Tibial nerve (tissue), 4 donors: ENCODE results near the gene ZFP30. TPM values are rescaled to one million over a fixed set of nuclear protein-coding genes. Genes with fewer than 3 reads are reported as not detected.
A peak's percentile ranks its signal among the peaks of the same experiment; 100 is the strongest.

Source experiments
- DNase-seq, 2 donors: peaks; one replicate each; pipeline ENCODE4 v3.0.0-alpha.2; 2019; ENCODE audit warnings: low spot score in 2 of 2
- H3K27ac ChIP-seq, 4 donors: fragments of 200-600 bp; sonication (generic) in 3 of 4; one replicate each; pipeline ENCODE4 v1.5.1; 2017 to 2019; ENCODE audit warnings: mild to moderate bottlenecking in 1 of 4
- H3K27me3 ChIP-seq, 2 donors: fragments of 200-600 bp; sonication (generic) in 1 of 2; one replicate each; pipeline versions ENCODE4 v1.5.1 to v1.6.0; 2017 to 2019
- H3K36me3 ChIP-seq, 3 donors: fragments of 200-600 bp; sonication (generic); one replicate each; pipeline ENCODE4 v1.5.1; 2018 to 2019
- H3K4me1 ChIP-seq, 4 donors: fragments of 200-600 bp; sonication (generic) in 3 of 4; one replicate each; pipeline ENCODE4 v1.5.1; 2017 to 2019
- H3K4me3 ChIP-seq, 4 donors: fragments of 200-600 bp; sonication (generic) in 3 of 4; one replicate each; pipeline ENCODE4 v1.5.1; 2017 to 2019; ENCODE audit warnings: mild to moderate bottlenecking in 1 of 4, moderate library complexity in 1 of 4
- H3K9me3 ChIP-seq, 4 donors: fragments of 200-600 bp; sonication (generic) in 3 of 4; one replicate each; pipeline ENCODE4 v1.5.1; 2017 to 2019
- EP300 ChIP-seq, 2 donors: sonication (generic); formaldehyde crosslinking; IDR thresholded peaks; one replicate each; pipeline ENCODE4 v1.6.1; 2017; ENCODE audit warnings: antibody characterized with exemption in 2 of 2, mild to moderate bottlenecking in 1 of 2
- POLR2A ChIP-seq, 2 donors: fragments of 450-650 bp; IDR thresholded peaks; one replicate each; pipeline ENCODE4 v1.6.1; 2017; ENCODE audit warnings: antibody characterized with exemption in 2 of 2, mild to moderate bottlenecking in 2 of 2, moderate library complexity in 2 of 2
- WGBS, 2 donors: methylation state at CpG; one replicate each; pipeline ENCODE4 v1.1.5; 2018; 5-methylcytosine and 5-hydroxymethylcytosine counted together
- total RNA-seq, 4 donors: library from RNA; depleted of rRNA; stranded (reverse); fragments of >200 nt; gene quantifications; one replicate each; pipeline ENCODE4 v1.1.0, GENCODE V29; 2016
- TF ChIP-seq, protein P1 (sequence below), 5 experiments: fragments of 200-600 bp in 3 of 5; fragments of 450-650 bp in 2 of 5; sonication (generic) in 3 of 5; IDR thresholded peaks; one replicate each; pipeline ENCODE4 v1.5.1; 2016 to 2019; ENCODE audit warnings: antibody characterized with exemption in 5 of 5, mild to moderate bottlenecking in 3 of 5, moderate library complexity in 2 of 5

The ZFP30 gene
- total RNA-seq, 4 donors from 2014 or later: 10.2 to 40.6 (median 16.9) TPM

DNA sequence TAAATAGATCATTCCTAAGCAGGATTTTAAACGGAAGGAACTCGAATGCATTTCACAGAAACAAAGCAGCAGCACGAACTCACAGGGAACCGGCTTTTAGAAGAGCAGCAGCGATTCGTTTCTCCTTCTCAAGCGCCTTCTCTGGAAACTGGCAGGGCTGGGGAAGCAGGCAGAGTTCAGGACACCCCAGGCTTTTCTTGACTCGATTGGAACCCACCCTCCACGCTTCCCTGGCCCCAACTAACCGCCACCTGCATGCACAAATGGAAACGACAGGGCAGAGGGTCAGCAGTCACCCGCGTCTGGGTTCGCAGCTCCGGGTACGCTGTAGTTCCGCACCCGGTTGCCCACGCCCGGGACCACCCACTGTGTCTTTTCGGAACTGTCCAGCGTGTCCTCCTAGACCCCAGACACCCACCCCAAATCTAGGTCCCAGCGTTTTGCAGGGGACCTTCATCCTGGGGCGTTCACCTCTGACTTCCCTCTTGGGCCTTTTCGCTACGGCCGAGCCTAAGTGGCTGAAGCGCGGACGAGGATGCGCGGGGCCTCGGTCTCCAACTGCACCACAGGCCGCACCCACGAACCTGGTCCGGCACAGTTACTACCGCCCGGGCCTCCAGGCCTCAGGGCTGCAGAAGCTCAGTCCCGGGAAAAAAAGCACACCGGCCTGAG lies 500 bp downstream of the ZFP30 start:
- peaks cover 0 to 10% (median 1%) of the 10 kb centered on the region in 4 donors for H3K9me3 ChIP-seq
- peaks cover 0 to 31% (median 11%) of the 10 kb centered on the region in 4 donors for H3K4me1 ChIP-seq
- H3K27me3 ChIP-seq: no peaks in the 10 kb centered on the region
- WGBS, 2 donors: 0% methylated on average over 40 of the region's 40 CpGs
- TF ChIP-seq, protein P1, sequence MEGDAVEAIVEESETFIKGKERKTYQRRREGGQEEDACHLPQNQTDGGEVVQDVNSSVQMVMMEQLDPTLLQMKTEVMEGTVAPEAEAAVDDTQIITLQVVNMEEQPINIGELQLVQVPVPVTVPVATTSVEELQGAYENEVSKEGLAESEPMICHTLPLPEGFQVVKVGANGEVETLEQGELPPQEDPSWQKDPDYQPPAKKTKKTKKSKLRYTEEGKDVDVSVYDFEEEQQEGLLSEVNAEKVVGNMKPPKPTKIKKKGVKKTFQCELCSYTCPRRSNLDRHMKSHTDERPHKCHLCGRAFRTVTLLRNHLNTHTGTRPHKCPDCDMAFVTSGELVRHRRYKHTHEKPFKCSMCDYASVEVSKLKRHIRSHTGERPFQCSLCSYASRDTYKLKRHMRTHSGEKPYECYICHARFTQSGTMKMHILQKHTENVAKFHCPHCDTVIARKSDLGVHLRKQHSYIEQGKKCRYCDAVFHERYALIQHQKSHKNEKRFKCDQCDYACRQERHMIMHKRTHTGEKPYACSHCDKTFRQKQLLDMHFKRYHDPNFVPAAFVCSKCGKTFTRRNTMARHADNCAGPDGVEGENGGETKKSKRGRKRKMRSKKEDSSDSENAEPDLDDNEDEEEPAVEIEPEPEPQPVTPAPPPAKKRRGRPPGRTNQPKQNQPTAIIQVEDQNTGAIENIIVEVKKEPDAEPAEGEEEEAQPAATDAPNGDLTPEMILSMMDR (IDR thresholded peaks at IDR 0.05): no peak
- TF ChIP-seq POLR2A (IDR thresholded peaks at IDR 0.05): no peak
- no peak for TF ChIP-seq EP300 (IDR thresholded peaks at IDR 0.05)
- peak in 1 of 2 donors; percentile 4 for DNase-seq
- H3K4me3 ChIP-seq: peak overlapping the region; percentile 47 to 94 (median 82)
- H3K36me3 ChIP-seq: peaks cover 0 to 15% (median 0%) of the 10 kb centered on the region in 3 donors
- H3K27ac ChIP-seq: peak overlapping the region; percentile 81 to 94 (median 85)

DNA sequence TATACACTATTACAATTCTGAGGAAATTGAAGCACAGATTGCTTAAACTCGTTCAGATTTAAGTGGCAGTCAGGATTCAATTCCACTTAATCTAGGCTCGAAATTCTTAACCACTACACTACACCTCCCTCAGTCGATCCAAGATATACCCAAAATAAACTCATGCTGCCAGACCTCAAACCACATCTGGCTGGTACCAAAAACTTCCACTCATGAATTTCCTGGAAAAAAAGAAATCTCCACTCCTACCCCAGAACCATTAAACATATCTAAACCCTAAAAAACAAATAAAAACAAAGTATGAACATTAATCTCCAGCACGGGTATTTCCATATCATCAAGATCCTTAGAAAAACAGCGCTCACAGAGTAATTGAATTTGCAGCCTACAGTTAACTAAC lies 1.1 kb downstream of the ZFP30 start:
- Histone ChIP-seq H3K4me3 (peak overlapping the region; percentile 47 to 94 (median 82)), H3K9me3 (peaks cover 0 to 10% (median 3%) of the 10 kb centered on the region in 4 donors), H3K27ac (peak overlapping the region in 3 of 4 donors; percentile 81 to 88 (median 82)), H3K27me3 (no peaks in the 10 kb centered on the region), H3K4me1 (peaks cover 0 to 31% (median 11%) of the 10 kb centered on the region in 4 donors), H3K36me3 (peaks cover 0 to 22% (median 0%) of the 10 kb centered on the region in 3 donors)
- 2 to 3% methylated on average over 5 of the region's 5 CpGs for WGBS, 2 donors
- TF ChIP-seq EP300 (IDR thresholded peaks at IDR 0.05) (no peak), POLR2A (IDR thresholded peaks at IDR 0.05) (no peak)
- TF ChIP-seq, protein P1 (IDR thresholded peaks at IDR 0.05): no peak
- DNase-seq: no peak

DNA sequence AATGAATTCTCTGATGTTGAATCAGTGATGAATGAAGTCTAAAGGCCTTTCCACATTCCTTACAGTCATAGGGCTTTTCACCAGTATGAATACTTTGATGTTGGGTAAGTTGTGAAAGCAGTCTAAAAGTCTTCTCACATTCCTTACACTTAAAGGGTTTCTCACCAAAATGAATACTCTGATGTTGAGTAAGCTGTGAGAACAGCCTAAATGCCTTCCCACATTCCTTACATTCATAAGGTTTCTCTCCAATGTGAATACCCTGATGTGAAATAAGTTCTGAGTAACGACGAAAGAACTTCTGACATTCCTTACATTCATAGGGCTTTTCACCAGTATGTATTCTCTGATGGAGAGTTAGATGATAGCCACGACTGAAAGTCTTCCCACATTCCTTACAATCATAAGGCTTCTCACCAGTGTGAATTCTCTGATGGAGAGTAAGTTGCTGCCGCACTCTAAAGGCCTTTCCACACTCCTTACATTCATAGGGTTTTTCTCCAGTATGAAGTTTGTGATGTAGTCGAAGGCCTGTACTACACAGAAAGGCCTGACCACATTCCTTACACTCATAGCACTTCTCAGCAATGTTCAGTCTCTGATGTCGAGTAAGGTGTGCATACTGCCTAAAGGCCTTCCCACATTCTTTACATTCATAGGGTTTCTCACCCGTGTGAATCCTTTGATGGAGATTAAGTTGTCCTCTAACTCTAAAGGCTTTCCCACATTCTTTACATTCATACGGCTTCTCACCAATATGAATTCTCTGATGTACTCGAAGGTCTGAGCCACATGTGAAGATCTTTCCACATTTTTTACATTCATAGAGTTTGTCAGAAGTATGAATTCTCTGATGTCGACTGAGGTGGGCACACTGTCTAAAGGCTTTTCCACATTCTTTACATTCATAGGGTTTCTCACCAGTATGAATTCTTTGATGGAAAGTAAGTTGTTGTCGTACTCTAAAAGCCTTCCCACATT lies 19.9 kb downstream of the ZFP30 start:
- peaks cover 0 to 74% (median 29%) of the 10 kb centered on the region in 3 donors for H3K36me3 ChIP-seq
- no peak overlapping the region for H3K27ac ChIP-seq
- H3K9me3 ChIP-seq: peaks cover 5 to 98% (median 58%) of the 10 kb centered on the region in 4 donors
- 97% methylated on average over 11 of the region's 11 CpGs for WGBS, 2 donors
- DNase-seq: no peak
- H3K27me3 ChIP-seq: no peaks in the 10 kb centered on the region
- no peaks in the 10 kb centered on the region for H3K4me1 ChIP-seq
- H3K4me3 ChIP-seq: no peak overlapping the region
- TF ChIP-seq EP300 (IDR thresholded peaks at IDR 0.05): no peak
- TF ChIP-seq POLR2A (IDR thresholded peaks at IDR 0.05): no peak
- TF ChIP-seq, protein P1 (IDR thresholded peaks at IDR 0.05): no peak

DNA sequence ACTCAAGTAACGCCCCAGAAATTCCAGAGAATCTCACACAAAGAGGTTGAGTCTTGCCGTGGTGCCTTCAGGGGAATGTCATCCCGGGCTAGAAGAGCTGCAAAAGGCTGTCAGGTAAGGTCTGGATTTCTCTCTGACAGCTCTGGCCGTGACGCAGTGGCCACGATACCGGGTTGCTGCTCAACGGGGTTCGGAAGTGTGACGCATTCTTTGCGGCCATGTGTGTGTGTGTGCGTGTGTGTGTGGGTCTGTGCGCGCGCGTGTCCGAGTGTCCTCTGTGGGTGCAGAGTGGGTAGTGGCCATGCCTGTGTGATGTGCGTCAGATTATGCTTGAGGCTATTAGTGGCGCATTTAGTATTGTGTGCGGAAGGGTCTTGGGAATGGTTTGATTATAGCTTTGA lies 60.3 kb downstream of the ZFP30 start:
- peaks cover 0 to 17% (median 8%) of the 10 kb centered on the region in 4 donors for H3K9me3 ChIP-seq
- H3K36me3 ChIP-seq: peaks cover 0 to 45% (median 17%) of the 10 kb centered on the region in 3 donors
- no peaks in the 10 kb centered on the region for H3K27me3 ChIP-seq
- H3K4me1 ChIP-seq: peaks cover 0 to 24% (median 2%) of the 10 kb centered on the region in 4 donors
- WGBS, 2 donors: 1% methylated on average over 16 to 18 of the region's 20 CpGs
- peak overlapping the region; percentile 83 to 97 (median 94) for H3K27ac ChIP-seq
- DNase-seq: peak; percentile 47 to 54
- peak overlapping the region; percentile 71 to 89 (median 74) for H3K4me3 ChIP-seq
- TF ChIP-seq EP300 (IDR thresholded peaks at IDR 0.05) (no peak), POLR2A (IDR thresholded peaks at IDR 0.05) (no peak)
- TF ChIP-seq, protein P1 (IDR thresholded peaks at IDR 0.05): no peak
